Breast epithelium (tissue), 4 donors: ENCODE data around the gene TMEM178B. TPM values are rescaled to one million over a fixed set of nuclear protein-coding genes. Genes with fewer than 3 reads are reported as not detected.

Experiments
- DNase-seq, 2 donors: peaks; one replicate each; pipeline ENCODE4 v3.0.0-alpha.2; 2019; ENCODE audit warnings: low spot score in 2 of 2
- H3K27ac ChIP-seq, 2 donors: fragments of 200-600 bp; sonication (generic) in 1 of 2; one replicate each; pipeline ENCODE4 v1.5.1; 2016 to 2019; ENCODE audit warnings: mild to moderate bottlenecking in 1 of 2
- H3K27me3 ChIP-seq, 2 donors: fragments of 200-600 bp; sonication (generic) in 1 of 2; one replicate each; pipeline versions ENCODE4 v1.5.1 to v1.6.0; 2017 to 2019; ENCODE audit warnings: control low read depth in 1 of 2, mild to moderate bottlenecking in 1 of 2
- H3K36me3 ChIP-seq: fragments of 200-600 bp; one replicate; pipeline ENCODE4 v1.5.1; 2019
- H3K4me1 ChIP-seq, 2 donors: fragments of 200-600 bp; sonication (generic); one replicate each; pipeline ENCODE4 v1.5.1; 2016 to 2019; ENCODE audit warnings: control low read depth in 1 of 2
- H3K4me3 ChIP-seq, 3 donors: fragments of 200-600 bp; sonication (generic); 1 replicate in 2 of 3; 2 replicates in 1 of 3; pipeline ENCODE4 v1.5.1; 2016 to 2019; ENCODE audit warnings: mild to moderate bottlenecking in 3 of 3, moderate library complexity in 2 of 3
- H3K9me3 ChIP-seq, 2 donors: fragments of 200-600 bp; sonication (generic) in 1 of 2; one replicate each; pipeline ENCODE4 v1.5.1; 2016 to 2019; ENCODE audit warnings: control low read depth in 1 of 2
- POLR2A ChIP-seq: fragments of 450-650 bp; IDR thresholded peaks from one replicate; pipeline ENCODE4 v1.6.1; 2016; ENCODE audit warnings: antibody characterized with exemption, mild to moderate bottlenecking, moderate library complexity
- POLR2AphosphoS5 ChIP-seq, 3 donors: sonication (generic); formaldehyde crosslinking; IDR thresholded peaks; one replicate each; pipeline ENCODE4 v1.6.1; 2017; ENCODE audit warnings: antibody characterized with exemption in 3 of 3
- intact Hi-C: fragments of 100-400 bp; cut with DNase I; formaldehyde crosslinking; loops from one replicate; pipeline ENCODE4 v1.15.1; 2023; ENCODE audit warnings: low total_unique reads
- total RNA-seq, 3 donors: library from RNA; depleted of rRNA; stranded (reverse); fragments of >200 nt; gene quantifications; one replicate each; pipeline ENCODE4 v1.1.0, GENCODE V29; 2016
- TF ChIP-seq, protein P1 (sequence below), 3 donors: fragments of 450-650 bp; IDR thresholded peaks; one replicate each; pipeline ENCODE4 v1.5.1; 2016 to 2017; ENCODE audit warnings: antibody characterized with exemption in 3 of 3, mild to moderate bottlenecking in 3 of 3, moderate library complexity in 3 of 3

Gene TMEM178B
- total RNA-seq, 3 donors from 2014 or later, result 0.33 to 0.88 (median 0.64) TPM

DNA sequence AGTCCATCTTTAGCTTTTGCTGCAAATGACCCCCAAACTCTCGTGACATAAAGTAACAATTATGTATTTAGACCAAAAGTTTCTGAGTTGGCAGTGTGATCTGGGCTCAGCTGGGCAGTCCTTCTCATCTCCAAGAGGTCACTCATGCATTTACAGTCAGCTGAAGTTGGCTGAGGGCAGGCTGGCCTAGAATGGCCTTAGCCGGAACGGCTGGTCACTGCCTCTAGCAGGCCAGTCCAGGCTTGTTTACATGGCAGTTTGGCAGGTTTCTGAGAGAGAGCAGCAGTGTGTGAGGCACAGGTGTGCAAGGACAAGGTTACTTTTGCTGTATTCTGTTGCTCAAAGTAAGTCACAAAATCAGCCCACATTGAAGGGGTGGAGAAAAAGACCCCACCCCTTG is 277.3 kb downstream of the TMEM178B start:
- Histone ChIP-seq H3K9me3 (no peaks in the 10 kb centered on the region), H3K36me3 (no peaks in the 10 kb centered on the region), H3K4me3 (no peak overlapping the region), H3K4me1 (no peaks in the 10 kb centered on the region), H3K27ac (no peak overlapping the region), H3K27me3 (no peaks in the 10 kb centered on the region)
- TF ChIP-seq POLR2A, result no peak
- TF ChIP-seq POLR2AphosphoS5 (IDR thresholded peaks at IDR 0.05), result no peak
- TF ChIP-seq, protein P1, sequence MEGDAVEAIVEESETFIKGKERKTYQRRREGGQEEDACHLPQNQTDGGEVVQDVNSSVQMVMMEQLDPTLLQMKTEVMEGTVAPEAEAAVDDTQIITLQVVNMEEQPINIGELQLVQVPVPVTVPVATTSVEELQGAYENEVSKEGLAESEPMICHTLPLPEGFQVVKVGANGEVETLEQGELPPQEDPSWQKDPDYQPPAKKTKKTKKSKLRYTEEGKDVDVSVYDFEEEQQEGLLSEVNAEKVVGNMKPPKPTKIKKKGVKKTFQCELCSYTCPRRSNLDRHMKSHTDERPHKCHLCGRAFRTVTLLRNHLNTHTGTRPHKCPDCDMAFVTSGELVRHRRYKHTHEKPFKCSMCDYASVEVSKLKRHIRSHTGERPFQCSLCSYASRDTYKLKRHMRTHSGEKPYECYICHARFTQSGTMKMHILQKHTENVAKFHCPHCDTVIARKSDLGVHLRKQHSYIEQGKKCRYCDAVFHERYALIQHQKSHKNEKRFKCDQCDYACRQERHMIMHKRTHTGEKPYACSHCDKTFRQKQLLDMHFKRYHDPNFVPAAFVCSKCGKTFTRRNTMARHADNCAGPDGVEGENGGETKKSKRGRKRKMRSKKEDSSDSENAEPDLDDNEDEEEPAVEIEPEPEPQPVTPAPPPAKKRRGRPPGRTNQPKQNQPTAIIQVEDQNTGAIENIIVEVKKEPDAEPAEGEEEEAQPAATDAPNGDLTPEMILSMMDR (IDR thresholded peaks at IDR 0.05), result no peak
- DNase-seq, result no peak
- intact Hi-C loops, result no loop called here

DNA sequence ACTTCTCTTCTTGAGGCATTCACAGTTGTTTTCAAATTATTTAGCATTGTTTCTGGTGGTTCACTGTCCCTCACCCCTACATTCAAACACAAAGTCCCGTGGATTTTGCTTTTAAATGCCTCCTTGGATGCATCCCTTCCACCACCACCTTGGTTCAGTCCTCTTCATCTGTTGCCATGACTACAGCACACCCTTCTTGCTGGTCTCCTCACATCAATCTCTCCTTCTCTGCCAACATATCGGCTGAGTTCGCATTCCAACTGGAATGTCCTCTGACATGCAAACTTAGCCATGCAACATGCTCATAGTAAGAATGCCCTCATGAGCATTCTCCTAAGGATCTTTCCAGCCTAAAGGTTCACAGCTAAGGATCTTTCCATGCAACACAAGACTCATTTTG is 279.1 kb downstream of the TMEM178B start:
- no peak for DNase-seq
- intact Hi-C loops, result no loop called here
- Histone ChIP-seq H3K4me3 (no peak overlapping the region), H3K27me3 (no peaks in the 10 kb centered on the region), H3K4me1 (no peaks in the 10 kb centered on the region), H3K27ac (no peak overlapping the region), H3K36me3 (no peaks in the 10 kb centered on the region), H3K9me3 (no peaks in the 10 kb centered on the region)
- TF ChIP-seq, protein P1 (IDR thresholded peaks at IDR 0.05), result no peak
- TF ChIP-seq POLR2A (no peak), POLR2AphosphoS5 (IDR thresholded peaks at IDR 0.05) (no peak)

DNA sequence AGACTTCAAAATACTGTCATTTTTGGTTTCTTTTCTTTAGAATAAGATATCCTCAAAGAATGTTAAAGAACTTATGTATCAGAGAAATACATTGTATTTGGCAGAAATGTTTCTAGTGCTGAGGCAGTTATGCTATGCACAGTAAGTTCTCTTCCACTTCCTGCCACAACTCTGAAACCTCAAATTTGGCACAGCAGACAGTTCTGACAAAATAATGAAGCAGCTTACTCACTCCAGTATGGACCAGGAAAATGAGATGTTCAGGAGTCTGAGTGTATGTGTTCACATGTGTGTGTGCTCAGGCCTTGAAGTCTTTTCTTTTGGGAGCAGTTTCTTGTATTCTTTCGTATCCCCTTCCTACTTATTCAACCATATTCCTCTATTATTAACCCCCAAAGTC is 280.4 kb downstream of the TMEM178B start:
- H3K27me3 ChIP-seq, result no peaks in the 10 kb centered on the region
- DNase-seq, result no peak
- intact Hi-C loops, result no loop called here

GRCh38 chr7:141355032-141355431 is 281.2 kb downstream of the TMEM178B start:
- TF ChIP-seq POLR2AphosphoS5 (IDR thresholded peaks at IDR 0.05) (no peak), POLR2A (no peak)
- TF ChIP-seq, protein P1 (IDR thresholded peaks at IDR 0.05), result no peak
- no peak for DNase-seq
- intact Hi-C loops, result no loop called here

More for the DNA sequence above, 280.4 kb downstream of the TMEM178B start:
- no peak overlapping the region for H3K4me3 ChIP-seq
- H3K4me1 ChIP-seq, result no peaks in the 10 kb centered on the region
- H3K36me3 ChIP-seq, result no peaks in the 10 kb centered on the region
- H3K27ac ChIP-seq, result no peak overlapping the region
- H3K9me3 ChIP-seq, result no peaks in the 10 kb centered on the region
- TF ChIP-seq, protein P1 (IDR thresholded peaks at IDR 0.05), result no peak
- TF ChIP-seq POLR2A (no peak), POLR2AphosphoS5 (IDR thresholded peaks at IDR 0.05) (no peak)

GRCh38 chr7:141356161-141356560 is 282.3 kb downstream of the TMEM178B start:
- Histone ChIP-seq H3K36me3 (no peaks in the 10 kb centered on the region), H3K4me3 (no peak overlapping the region), H3K27me3 (no peaks in the 10 kb centered on the region), H3K27ac (no peak overlapping the region), H3K4me1 (no peaks in the 10 kb centered on the region), H3K9me3 (no peaks in the 10 kb centered on the region)
- TF ChIP-seq, protein P1 (IDR thresholded peaks at IDR 0.05), result no peak
- no peak for TF ChIP-seq POLR2AphosphoS5 (IDR thresholded peaks at IDR 0.05)
- TF ChIP-seq POLR2A, result no peak
- DNase-seq, result no peak
- intact Hi-C loops, result no loop called here

More at GRCh38 chr7:141355032-141355431, 281.2 kb downstream of the TMEM178B start:
- H3K27ac ChIP-seq, result no peak overlapping the region
- no peaks in the 10 kb centered on the region for H3K9me3 ChIP-seq
- H3K4me3 ChIP-seq, result no peak overlapping the region
- no peaks in the 10 kb centered on the region for H3K36me3 ChIP-seq
- no peaks in the 10 kb centered on the region for H3K4me1 ChIP-seq
- no peaks in the 10 kb centered on the region for H3K27me3 ChIP-seq
